GM12874 (cell line): ENCODE measurements around the gene BCL2L12.

Experiments used
- TF ChIP-seq, protein P1 (sequence below): IDR thresholded peaks from 2 replicates; pipeline ENCODE4 v1.5.1; 2011; ENCODE audit warnings: low read depth, mild to moderate bottlenecking, control low read depth, low read length, moderate library complexity; ENCODE audit not compliant: insufficient read depth

The BCL2L12 gene

DNA sequence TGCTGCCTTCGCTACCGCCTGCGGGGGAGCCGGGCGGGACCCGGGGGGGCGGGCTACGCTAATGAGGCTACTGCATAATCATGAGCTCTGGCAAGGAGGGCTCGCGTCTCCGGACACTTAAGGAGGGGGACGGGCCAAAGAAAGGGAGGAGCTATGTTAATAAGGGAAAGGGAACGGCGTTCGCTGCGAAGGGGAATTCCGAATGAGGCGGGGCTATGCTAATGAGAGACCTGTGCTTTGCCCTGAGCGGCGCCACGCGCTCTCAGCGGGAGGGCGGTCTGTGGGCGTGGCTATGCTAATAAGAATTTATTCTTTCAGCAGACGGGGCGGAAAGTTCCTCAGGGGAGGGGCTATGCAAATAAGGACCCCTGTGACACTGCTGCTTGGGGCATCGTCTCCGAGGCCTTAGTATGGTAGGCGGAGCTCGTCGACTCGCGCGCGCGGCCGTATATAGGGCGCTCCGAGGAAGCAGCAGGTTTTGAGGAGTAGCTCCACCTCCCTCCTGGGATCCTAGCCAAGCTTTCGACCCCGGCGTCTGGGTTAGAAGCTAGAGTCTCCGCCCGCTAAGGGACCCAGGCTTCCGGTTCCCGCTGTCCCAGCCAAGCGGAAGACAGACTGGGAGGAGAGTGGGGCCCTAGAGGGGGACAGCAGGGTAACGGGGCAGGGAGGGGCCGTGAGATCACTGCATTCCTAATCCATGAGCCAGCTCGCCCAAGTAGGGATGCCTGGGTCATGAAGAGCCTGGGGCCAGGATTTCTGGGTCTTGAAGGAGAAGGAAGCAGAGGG lies 25.4 kb upstream of the BCL2L12 start, which contains the start of gene RRAS:
Gene RRAS, minus strand, starts transcription at position 31 of the 786 bp plus-strand sequence. CDS start 45 bp downstream, outside the sequence.
- TF ChIP-seq, protein P1, sequence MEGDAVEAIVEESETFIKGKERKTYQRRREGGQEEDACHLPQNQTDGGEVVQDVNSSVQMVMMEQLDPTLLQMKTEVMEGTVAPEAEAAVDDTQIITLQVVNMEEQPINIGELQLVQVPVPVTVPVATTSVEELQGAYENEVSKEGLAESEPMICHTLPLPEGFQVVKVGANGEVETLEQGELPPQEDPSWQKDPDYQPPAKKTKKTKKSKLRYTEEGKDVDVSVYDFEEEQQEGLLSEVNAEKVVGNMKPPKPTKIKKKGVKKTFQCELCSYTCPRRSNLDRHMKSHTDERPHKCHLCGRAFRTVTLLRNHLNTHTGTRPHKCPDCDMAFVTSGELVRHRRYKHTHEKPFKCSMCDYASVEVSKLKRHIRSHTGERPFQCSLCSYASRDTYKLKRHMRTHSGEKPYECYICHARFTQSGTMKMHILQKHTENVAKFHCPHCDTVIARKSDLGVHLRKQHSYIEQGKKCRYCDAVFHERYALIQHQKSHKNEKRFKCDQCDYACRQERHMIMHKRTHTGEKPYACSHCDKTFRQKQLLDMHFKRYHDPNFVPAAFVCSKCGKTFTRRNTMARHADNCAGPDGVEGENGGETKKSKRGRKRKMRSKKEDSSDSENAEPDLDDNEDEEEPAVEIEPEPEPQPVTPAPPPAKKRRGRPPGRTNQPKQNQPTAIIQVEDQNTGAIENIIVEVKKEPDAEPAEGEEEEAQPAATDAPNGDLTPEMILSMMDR: no peak

- TF ChIP-seq, protein P1: no peak
Measured at GRCh38 chr19:49641688-49642491, 23.8 kb upstream of the BCL2L12 start, which contains the start of gene SCAF1. SCAF1 (plus strand) TSS chr19:49642209; CDS start chr19:49645027, 2,818 bp downstream.

DNA sequence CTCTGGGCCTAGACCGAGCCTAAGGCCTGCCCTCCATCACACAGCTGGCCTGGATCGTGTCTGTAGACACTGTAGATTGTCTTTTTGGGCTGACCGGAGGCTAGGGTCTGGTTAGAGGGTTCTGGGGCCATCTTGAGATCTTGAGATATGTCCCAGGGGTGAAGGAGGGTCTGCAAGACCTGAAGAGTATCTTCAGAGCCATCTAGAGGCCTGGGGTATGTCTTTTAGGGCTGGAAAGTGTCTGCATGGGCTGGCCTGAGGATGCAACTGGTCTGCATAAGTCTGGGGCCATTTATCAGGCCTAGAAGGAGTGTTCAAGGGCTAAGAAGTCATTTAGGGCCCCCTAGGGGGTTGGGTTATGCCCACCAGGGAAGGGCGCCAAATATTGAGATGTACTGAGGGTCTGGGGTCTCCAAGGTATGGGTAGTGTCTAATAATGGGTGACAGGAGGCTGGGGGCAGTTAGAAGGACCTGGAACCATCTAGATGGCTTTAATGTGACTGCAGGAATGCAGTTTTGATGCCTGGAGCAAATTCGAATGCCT lies 23.2 kb upstream of the BCL2L12 start:
- TF ChIP-seq, protein P1: no peak

DNA sequence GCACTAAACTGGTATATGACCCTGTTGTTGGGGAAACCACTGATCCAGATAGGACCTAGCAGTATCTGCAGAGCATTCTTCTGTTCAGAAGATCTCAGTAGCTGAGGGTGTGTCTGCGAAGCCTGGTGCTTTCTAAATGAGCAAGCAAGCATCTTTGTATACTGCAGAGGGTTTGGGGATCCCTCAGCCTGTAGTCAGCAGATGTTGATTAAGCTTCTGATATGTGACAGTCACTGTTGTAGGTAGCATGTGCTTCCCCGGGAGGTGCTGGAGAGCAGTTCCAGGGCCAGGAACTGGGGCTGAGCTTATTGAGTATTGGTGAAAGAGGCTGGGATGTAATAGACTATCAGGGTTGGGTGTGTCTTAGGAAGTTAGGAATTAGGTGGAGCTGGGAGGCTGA lies 22.3 kb upstream of the BCL2L12 start:
- TF ChIP-seq, protein P1: no peak

GRCh38 chr19:49645592-49645991 lies 20.1 kb upstream of the BCL2L12 start:
- TF ChIP-seq, protein P1: no peak

DNA sequence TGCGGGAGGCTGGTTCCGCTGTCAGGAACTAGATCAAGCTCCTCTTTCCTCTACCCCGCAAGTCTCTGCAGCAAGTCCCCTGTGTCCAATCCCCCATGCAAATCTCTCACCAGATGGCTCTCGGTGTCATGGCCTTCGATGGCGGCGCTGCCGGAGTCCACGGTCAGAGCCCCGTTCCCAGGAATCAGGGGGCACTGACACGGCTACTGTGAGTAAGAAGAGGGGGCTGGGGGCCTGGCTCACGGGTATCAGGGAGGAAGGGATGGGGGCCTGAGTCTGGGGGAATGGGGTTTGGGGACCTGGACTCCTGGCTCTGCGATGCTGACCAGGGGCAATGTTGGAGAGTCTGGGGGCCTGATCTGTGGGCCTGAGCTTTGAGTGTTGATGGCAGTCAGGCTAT lies 19.7 kb upstream of the BCL2L12 start:
- TF ChIP-seq, protein P1: no peak

DNA sequence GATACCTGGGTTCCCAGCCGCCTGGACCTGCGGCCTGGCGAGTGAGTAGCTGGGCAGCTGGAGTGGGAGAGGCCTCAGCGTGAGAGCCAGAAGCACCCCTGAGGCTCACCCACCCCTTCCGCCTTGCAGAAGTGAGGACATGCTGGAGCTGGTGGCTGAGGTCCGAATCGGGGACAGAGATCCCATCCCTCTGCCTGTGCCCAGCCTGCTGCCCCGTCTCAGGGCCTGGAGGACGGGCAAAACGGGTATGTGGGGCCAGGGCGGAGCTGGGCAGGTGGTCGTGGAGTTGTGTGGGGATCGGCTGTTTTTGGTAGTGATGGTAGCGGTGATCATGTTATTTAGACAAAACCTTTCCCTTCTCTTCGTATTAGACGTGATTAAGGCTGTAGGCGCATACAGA lies 19.1 kb upstream of the BCL2L12 start:
- TF ChIP-seq, protein P1: no peak
